Skin of body (tissue), 2 donors: Measurements from ENCODE around the gene LRRC70. TPM values are rescaled to one million over a fixed set of nuclear protein-coding genes. Genes with fewer than 3 reads are reported as not detected.

Source experiments
- DNase-seq: peaks from one replicate; lab custom pipeline; 2025; lab: John Stamatoyannopoulos, UW
- total RNA-seq: library from RNA; depleted of rRNA; stranded (reverse); fragments of >200 nt; gene quantifications from one replicate; pipeline ENCODE4 v1.2.3, GENCODE V29; 2014

The LRRC70 gene
- total RNA-seq, 1 donor from 2014 or later, result 8.5 TPM

GRCh38 chr5:62574599-62574998 is 4.0 kb upstream of the LRRC70 start:
- no peak for DNase-seq

GRCh38 chr5:62575066-62575465 is 3.6 kb upstream of the LRRC70 start:
- DNase-seq, result no peak

GRCh38 chr5:62575489-62575888 is 3.1 kb upstream of the LRRC70 start:
- DNase-seq, result no peak

DNA sequence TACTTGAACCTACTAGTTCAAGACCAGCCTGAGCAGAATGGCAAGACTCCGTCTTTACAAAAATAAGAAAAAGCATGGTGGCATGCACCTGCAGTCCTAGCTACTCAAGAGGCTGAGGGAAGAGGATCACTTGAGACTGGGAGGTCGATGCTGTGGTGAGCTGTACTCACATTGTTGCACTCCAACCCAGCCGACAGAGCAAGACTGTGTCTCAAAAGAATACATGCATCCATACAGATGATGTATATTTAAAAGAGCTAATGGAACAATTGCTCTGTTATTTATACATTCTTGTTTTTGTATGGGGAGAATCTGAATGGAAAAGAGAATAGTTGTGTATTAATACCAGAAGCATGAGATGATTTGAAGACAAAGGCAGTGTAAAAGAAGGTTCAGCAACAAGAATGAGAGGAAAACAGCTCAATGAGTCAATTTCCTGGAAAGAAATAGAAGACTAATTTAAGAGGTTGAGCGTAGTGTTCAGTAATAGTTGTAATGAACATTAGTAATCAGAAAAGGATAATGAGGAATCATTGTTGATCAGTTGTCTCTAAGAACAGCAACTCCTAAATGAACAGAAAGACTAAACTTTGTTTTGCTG is 1.9 kb upstream of the LRRC70 start:
- DNase-seq, result no peak

DNA sequence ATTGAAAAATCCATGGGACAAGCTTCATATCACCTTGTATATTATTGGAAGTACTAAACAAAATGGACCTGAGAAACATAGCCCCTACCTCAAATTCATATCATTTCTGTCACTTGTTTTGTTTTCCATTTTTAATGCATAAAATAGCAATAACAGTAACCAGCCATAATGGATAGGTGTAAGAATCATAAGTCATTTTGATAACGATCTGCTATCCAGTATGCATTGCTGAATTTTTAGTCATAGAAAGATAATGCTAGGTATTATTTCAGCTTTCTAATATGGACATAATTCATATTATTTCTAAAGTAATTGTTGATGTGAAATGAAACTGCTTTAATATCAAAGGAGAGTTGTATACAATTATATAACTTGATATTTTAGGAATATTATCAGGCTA is 1.1 kb upstream of the LRRC70 start:
- DNase-seq, result no peak

DNA sequence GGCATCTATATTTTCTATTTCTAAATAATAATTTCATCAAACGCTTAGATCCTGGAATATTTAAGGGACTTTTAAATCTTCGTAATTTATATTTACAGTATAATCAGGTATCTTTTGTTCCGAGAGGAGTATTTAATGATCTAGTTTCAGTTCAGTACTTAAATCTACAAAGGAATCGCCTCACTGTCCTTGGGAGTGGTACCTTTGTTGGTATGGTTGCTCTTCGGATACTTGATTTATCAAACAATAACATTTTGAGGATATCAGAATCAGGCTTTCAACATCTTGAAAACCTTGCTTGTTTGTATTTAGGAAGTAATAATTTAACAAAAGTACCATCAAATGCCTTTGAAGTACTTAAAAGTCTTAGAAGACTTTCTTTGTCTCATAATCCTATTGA is 1.1 kb downstream of the LRRC70 start:
- DNase-seq, result no peak

DNA sequence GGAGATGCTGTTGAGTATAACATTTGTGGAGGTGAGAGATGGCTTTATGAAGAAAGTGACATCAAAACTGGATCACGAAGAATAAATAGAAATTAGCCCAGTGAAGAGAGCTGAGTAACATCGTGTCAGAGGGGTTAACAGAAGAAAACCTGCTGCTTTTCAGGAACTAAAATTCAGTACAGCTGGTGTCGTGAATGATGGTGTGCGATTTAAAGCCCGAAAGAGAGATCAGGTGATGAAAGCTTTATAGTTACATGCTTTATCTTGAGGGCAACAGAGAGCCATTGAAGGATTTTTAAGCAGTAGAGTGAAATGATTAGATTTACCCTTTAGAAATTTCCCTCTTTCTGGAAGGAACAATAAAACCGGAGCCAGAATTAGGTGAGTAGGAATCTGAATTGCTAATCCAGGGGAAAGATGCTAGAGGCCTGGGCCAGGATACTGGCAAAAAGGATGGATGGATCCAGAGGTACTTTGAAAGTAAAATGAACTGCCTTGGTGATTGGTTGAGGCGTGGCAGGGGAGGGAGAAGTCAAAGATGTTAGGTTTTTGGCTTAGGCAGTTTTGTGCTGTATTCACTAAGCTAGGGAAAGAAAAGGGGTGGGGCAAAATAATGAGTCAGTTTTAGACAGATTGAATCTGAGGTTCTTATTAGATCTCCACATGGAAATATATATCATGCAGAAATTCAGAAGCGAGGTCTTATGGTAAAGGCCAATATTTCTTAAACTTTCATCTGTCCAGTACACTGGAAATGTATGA is 3.4 kb downstream of the LRRC70 start:
- DNase-seq, result no peak

DNA sequence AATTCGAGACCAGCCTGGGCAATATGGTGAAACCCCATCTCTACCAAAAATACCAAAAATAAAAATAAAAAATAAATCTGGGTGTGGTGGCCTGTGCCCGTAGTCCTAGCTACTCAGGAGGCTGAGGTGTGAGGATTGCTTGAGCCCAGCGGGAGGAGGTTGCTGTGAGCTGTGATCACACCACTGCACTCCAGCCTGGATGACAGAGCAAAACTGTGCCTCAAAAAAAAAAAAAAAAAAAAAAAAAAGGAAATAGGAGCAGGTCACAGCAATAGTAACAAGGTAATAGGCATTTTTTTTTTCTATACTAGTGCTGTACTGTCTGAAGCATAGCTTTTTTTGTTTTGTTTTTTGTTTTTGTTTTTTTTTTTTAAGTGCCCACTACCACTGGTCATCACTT is 5.8 kb downstream of the LRRC70 start:
- DNase-seq, result no peak

DNA sequence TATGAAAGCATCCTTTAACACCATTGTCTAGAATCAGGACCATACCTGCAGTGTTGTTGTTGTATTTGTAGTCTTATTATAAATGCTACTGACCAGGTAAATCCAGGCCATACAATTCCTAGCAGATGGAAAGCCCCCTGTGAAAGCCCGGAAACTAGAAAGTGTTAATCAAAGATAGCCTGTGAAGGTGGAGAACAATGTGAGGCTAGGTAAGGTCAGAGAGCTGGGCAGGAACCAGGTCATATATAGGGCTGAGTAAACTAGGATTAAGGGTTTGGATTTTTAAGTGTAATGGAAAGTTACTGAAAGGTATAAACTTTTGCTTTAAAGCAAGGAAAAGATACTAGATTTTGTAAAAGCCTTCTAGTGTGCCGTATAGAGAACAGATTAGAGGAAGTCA is 6.7 kb downstream of the LRRC70 start:
- DNase-seq, result no peak

- no peak for DNase-seq
Observed at GRCh38 chr5:62585751-62586150, 7.1 kb downstream of the LRRC70 start.

- DNase-seq, result no peak
Observed at GRCh38 chr5:62587737-62588136, 9.1 kb downstream of the LRRC70 start.

- no peak for DNase-seq
Observed at GRCh38 chr5:62588668-62589067, 10.0 kb downstream of the LRRC70 start.

DNA sequence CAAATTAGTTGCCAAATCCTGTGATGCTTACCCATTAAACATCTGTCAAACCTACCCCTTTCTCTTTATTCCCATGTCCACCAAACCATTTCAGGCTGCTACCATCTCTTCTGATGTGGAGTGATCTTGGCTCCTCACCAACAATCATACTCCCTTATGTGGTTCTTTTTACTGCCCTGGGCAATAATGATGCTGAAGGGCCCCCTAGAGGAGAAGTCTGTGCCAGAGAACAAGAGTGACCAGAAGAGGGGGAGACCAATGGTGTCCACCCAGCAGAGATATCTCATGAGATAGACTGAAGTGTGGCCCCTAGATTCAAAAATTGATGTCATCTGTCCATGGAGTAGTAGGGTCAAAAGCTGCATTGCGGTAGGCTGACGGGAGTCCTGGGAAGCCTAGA is 10.9 kb downstream of the LRRC70 start:
- no peak for DNase-seq

- no peak for DNase-seq
Observed at GRCh38 chr5:62590387-62590786, 11.8 kb downstream of the LRRC70 start.

DNA sequence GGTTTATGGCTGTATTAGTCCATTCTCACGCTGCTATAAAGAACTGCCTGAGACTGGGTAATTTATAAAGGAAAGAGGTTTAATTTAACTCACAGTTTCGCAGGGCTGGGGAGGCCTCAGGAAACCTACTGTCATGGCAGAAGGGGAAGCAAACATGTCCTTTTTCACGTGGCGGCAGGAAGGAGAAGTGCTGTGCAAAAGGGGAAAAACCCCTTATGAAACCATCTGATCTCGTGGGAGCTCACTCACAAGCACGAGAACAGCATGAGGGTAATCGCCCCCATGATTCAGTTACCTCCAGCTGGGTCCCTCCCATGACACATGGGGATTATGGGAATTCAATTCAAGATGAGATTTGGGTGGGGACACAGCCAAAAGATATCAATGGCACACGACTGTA is 13.9 kb downstream of the LRRC70 start:
- no peak for DNase-seq

DNA sequence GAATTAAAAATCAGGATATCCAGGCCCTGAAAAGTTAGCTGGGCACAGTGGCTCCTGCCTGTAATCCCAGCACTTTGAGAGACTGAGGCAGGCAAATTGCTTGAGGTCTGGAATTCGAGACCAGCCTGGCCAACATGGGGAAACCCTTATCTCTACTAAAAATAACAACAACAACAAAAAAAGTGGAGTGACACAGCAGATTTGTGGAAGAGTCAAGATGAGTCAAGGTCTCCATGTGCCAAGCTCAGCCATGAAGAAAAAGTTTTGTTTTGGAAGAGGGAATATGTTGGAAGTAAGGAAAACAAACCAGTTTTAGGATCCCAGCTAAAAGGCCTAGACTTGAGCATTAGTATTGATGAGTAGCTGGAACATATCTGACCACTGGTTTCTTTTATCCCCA is 14.7 kb downstream of the LRRC70 start:
- no peak for DNase-seq

DNA sequence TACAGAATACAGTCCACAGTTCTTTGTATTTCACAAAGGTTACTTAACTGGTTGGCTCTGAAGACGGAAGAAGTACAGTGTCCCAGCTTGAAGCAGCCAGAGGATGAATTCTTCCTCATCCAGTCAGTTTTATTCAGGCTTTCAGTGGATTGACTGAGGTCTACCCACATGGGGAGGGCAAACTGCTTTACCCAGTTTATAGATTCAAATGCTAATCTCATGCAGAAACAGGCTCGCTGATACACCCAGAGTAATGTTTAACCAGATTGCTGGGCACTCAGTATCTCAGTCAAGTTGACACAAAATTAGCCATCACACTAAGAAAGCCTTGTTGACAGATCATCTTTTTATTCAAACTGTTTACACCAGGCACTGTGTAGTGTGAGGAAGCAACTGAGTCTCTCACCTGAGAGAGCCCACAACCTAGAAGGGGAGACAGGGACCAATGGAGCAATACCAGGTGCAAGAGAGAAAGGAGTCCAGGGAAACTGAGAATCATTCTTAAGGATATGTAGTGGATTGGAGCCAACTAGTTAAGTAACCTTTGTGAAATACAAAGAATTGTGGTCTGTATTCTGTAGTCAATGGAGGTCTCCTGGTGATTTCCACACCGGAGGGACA is 15.9 kb downstream of the LRRC70 start:
- no peak for DNase-seq

- DNase-seq, result no peak
Observed at GRCh38 chr5:62596096-62596495, 17.5 kb downstream of the LRRC70 start.

GRCh38 chr5:62596691-62597090 is 18.1 kb downstream of the LRRC70 start:
- no peak for DNase-seq

DNA sequence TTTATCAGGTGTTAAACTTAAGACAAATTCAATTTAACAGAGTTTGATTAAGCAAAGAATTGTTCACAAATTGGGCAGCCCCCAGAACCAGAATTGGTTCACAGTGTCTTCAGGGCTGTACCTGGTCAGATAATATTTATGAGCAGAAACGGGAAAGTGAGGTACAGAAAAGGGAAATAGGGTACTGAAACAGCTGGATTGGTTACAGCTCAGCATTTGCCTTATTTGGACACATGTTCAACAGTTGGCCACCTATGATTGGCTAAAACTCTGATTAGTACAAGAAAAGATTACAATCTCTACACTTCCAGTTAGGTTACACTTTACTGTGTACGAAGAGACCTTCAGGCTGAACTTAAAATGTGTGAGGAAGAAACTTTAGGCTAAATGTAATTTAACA is 18.7 kb downstream of the LRRC70 start:
- no peak for DNase-seq

DNA sequence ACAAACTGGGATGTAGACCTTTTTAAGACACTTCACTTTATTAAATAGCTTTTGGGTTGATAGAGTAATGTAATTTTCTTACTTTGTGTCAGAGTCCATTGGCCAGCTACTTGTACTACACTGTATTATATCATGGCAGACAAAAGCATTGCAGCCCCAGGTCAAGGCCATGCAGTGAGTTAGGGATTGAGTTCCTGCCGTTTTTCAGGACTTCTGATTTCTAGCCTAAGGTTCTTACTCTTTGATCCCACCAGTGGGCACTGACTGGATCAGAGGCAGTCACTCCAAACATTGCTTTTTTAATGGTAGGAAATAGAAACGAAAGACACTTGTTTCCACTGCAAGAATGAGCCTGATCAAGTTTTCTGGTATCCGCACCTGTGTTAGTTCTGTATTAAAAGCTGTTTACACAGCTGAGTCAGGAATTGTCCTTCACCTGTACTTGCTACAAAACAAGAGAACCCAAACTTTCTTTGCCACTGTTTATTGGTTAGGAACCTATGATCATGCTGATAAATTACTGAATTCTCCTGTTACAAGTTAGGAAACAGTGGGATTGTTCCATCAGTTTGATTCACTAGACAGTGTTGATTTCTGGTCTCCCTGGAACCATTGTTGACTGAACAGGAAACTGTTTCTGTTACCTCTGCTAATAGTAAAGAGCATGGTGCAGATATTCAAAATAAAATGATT is 22.1 kb downstream of the LRRC70 start:
- no peak for DNase-seq

DNA sequence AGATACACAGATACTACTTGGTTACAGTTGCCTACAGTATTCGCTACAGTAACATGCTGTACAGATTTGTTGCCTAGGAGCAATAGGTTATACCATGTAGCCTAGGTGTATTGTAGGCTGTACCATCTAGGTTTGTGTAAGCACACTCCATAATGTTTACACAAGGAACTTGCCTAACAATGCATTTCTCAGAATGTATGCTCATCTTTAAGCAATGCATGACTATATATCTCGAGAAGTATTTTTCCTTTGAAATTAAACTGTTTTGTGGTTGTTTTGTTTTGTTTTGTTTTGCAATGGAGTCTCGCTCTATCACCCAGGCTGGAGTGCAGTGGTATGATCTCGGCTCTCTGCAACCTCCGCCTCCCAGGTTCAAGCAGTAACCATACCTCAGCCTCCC is 25.3 kb downstream of the LRRC70 start:
- no peak for DNase-seq
